Measurements from ENCODE around the gene PMM1. TPM values are rescaled to one million over a fixed set of nuclear protein-coding genes. Genes with fewer than 3 reads are reported as not detected.
A peak's percentile ranks its signal among the peaks of the same experiment; 100 is the strongest.

PMM1 gene
- total RNA-seq, 4 donors from 2014 or later: 55.5 to 88.1 (median 83.5) TPM

- no peak for TF ChIP-seq CTCF (IDR thresholded peaks at IDR 0.05)
- TF ChIP-seq POLR2A (IDR thresholded peaks at IDR 0.05): no peak
- TF ChIP-seq EP300 (IDR thresholded peaks at IDR 0.05): no peak
- H3K4me3 ChIP-seq: no peak overlapping the region
- no peaks in the 10 kb centered on the region for H3K9me3 ChIP-seq
- DNase-seq (ENCODE audit: low spot score in 2 of 2): no peak
- H3K36me3 ChIP-seq: peaks cover 0 to 62% (median 0%) of the 10 kb centered on the region in 3 donors
- no peak overlapping the region for H3K27ac ChIP-seq
- H3K27me3 ChIP-seq: no peaks in the 10 kb centered on the region
- 83% methylated on average over 8 of the region's 8 CpGs for WGBS, 2 donors
- peaks cover 0 to 23% (median 2%) of the 10 kb centered on the region in 4 donors for H3K4me1 ChIP-seq
These were observed 11.3 kb upstream of the PMM1 start for GRCh38 chr22:41600976-41601375.

- Histone ChIP-seq H3K27ac (no peak overlapping the region), H3K36me3 (peaks cover 0 to 56% (median 0%) of the 10 kb centered on the region in 3 donors), H3K4me1 (peaks cover 0 to 8% (median 0%) of the 10 kb centered on the region in 4 donors), H3K4me3 (no peak overlapping the region), H3K27me3 (no peaks in the 10 kb centered on the region), H3K9me3 (no peaks in the 10 kb centered on the region)
- TF ChIP-seq CTCF (IDR thresholded peaks at IDR 0.05) (no peak), EP300 (IDR thresholded peaks at IDR 0.05) (no peak), POLR2A (IDR thresholded peaks at IDR 0.05) (no peak)
- no peak for DNase-seq (ENCODE audit: low spot score in 2 of 2)
- WGBS, 2 donors: 90 to 93% methylated on average over 8 of the region's 8 CpGs
These were observed 9.4 kb upstream of the PMM1 start for GRCh38 chr22:41598891-41599635.

GRCh38 chr22:41598081-41598480 lies 8.4 kb upstream of the PMM1 start:
- DNase-seq (ENCODE audit: low spot score in 2 of 2): no peak
- no peaks in the 10 kb centered on the region for H3K9me3 ChIP-seq
- no peak overlapping the region for H3K4me3 ChIP-seq
- no peaks in the 10 kb centered on the region for H3K27me3 ChIP-seq
- H3K27ac ChIP-seq: no peak overlapping the region
- TF ChIP-seq CTCF (IDR thresholded peaks at IDR 0.05) (no peak), EP300 (IDR thresholded peaks at IDR 0.05) (no peak), POLR2A (IDR thresholded peaks at IDR 0.05) (no peak)
- H3K4me1 ChIP-seq: peaks cover 0 to 8% (median 0%) of the 10 kb centered on the region in 4 donors
- 74 to 87% methylated on average over 5 of the region's 5 CpGs for WGBS, 2 donors
- peaks cover 0 to 47% (median 0%) of the 10 kb centered on the region in 3 donors for H3K36me3 ChIP-seq

GRCh38 chr22:41597635-41597953 lies 8.0 kb upstream of the PMM1 start:
- peak overlapping the region in 1 of 4 donors; percentile 51 for H3K27ac ChIP-seq
- DNase-seq (ENCODE audit: low spot score in 2 of 2): no peak
- TF ChIP-seq EP300 (IDR thresholded peaks at IDR 0.05): no peak
- no peak for TF ChIP-seq POLR2A (IDR thresholded peaks at IDR 0.05)
- no peak for TF ChIP-seq CTCF (IDR thresholded peaks at IDR 0.05)
- 86 to 97% methylated on average over 2 of the region's 2 CpGs for WGBS, 2 donors
- peaks cover 0 to 42% (median 0%) of the 10 kb centered on the region in 3 donors for H3K36me3 ChIP-seq
- H3K4me3 ChIP-seq: no peak overlapping the region
- H3K4me1 ChIP-seq: peaks cover 0 to 8% (median 0%) of the 10 kb centered on the region in 4 donors
- H3K9me3 ChIP-seq: no peaks in the 10 kb centered on the region
- no peaks in the 10 kb centered on the region for H3K27me3 ChIP-seq

- H3K4me1 ChIP-seq: peaks cover 0 to 8% (median 0%) of the 10 kb centered on the region in 4 donors
- H3K27me3 ChIP-seq: no peaks in the 10 kb centered on the region
- H3K36me3 ChIP-seq: peaks cover 0 to 36% (median 0%) of the 10 kb centered on the region in 3 donors
- H3K27ac ChIP-seq: peak overlapping the region in 2 of 4 donors; percentile 14 to 51
- peak in 1 of 2 donors; percentile 40 for DNase-seq (ENCODE audit: low spot score in 2 of 2)
- no peaks in the 10 kb centered on the region for H3K9me3 ChIP-seq
- WGBS, 2 donors: 43 to 51% methylated on average over 13 of the region's 13 CpGs
- H3K4me3 ChIP-seq: no peak overlapping the region
- TF ChIP-seq EP300 (IDR thresholded peaks at IDR 0.05): no peak
- TF ChIP-seq CTCF (IDR thresholded peaks at IDR 0.05): peak; percentile 64 to 84 (median 66)
These were observed 7.4 kb upstream of the PMM1 start for GRCh38 chr22:41596776-41597634.
